HepG2 (cell line): ENCODE data around the gene FITM1. TPM values are rescaled to one million over a fixed set of nuclear protein-coding genes. Genes with fewer than 3 reads are reported as not detected.

ENCODE experiments used
- CREM ChIP-seq, 2 experiments: sonication (generic) in 1 of 2; formaldehyde crosslinking in 1 of 2; IDR thresholded peaks; 2 replicates each; pipeline versions ENCODE4 v1.4.0 to v1.6.1; 2016 to 2020; ENCODE audit warnings: antibody characterized with exemption in 1 of 2, mild to moderate bottlenecking in 1 of 2, missing genetic modification reagents in 1 of 2
- MAFG ChIP-seq: sonication (generic); formaldehyde crosslinking; IDR thresholded peaks from 2 replicates; pipeline ENCODE4 v1.5.1; 2020; ENCODE audit warnings: mild to moderate bottlenecking, missing genetic modification reagents
- MAX ChIP-seq: IDR thresholded peaks from 2 replicates; pipeline ENCODE4 v1.6.1; 2012; ENCODE audit warnings: inconsistent platforms
- NFE2L1 ChIP-seq: sonication (generic); formaldehyde crosslinking; IDR thresholded peaks from 2 replicates; pipeline ENCODE4 v1.4.0; 2020; ENCODE audit warnings: missing genetic modification reagents, mild to moderate bottlenecking, borderline replicate concordance
- SRSF1 ChIP-seq: fragments of 200-400 bp; formaldehyde crosslinking; optimal IDR thresholded peaks from 2 replicates; pipeline ENCODE3; 2017; ENCODE audit warnings: mild to moderate bottlenecking, low read depth, low read length, moderate library complexity
- TFDP2 ChIP-seq: sonication (generic); formaldehyde crosslinking; IDR thresholded peaks from 2 replicates; pipeline ENCODE4 v1.4.0; 2020; ENCODE audit warnings: missing genetic modification reagents
- ZBTB3 ChIP-seq: sonication (generic); formaldehyde crosslinking; IDR thresholded peaks from 2 replicates; pipeline ENCODE4 v1.4.0; 2020; ENCODE audit warnings: low read depth, mild to moderate bottlenecking, moderate library complexity, missing genetic modification reagents, borderline replicate concordance
- ZBTB44 ChIP-seq: sonication (generic); formaldehyde crosslinking; IDR thresholded peaks from 2 replicates; pipeline ENCODE4 v1.4.0; 2020; ENCODE audit warnings: missing genetic modification reagents
- ZNF274 ChIP-seq: sonication (generic); formaldehyde crosslinking; IDR thresholded peaks from 2 replicates; pipeline ENCODE4 v1.5.1; 2020; ENCODE audit warnings: mild to moderate bottlenecking, missing genetic modification reagents
- ZNF326 ChIP-seq: sonication (generic); formaldehyde crosslinking; IDR thresholded peaks from 2 replicates; pipeline ENCODE4 v1.4.0; 2020; ENCODE audit warnings: missing genetic modification reagents, borderline replicate concordance
- ZNF329 ChIP-seq: sonication (generic); formaldehyde crosslinking; IDR thresholded peaks from 2 replicates; pipeline ENCODE4 v1.9.0; 2021; ENCODE audit warnings: low read depth, mild to moderate bottlenecking, missing genetic modification reagents
- ZNF441 ChIP-seq: sonication (generic); formaldehyde crosslinking; IDR thresholded peaks from 2 replicates; pipeline ENCODE4 v1.7.0; 2021; ENCODE audit warnings: missing genetic modification reagents, borderline replicate concordance
- ZNF556 ChIP-seq: sonication (generic); formaldehyde crosslinking; IDR thresholded peaks from 2 replicates; pipeline ENCODE4 v1.4.0; 2020; ENCODE audit warnings: mild to moderate bottlenecking, missing genetic modification reagents, borderline replicate concordance
- ZNF784 ChIP-seq: sonication (generic); formaldehyde crosslinking; IDR thresholded peaks from 2 replicates; pipeline ENCODE4 v1.5.1; 2020; ENCODE audit warnings: missing genetic modification reagents, mild to moderate bottlenecking, borderline replicate concordance
- polyA plus RNA-seq, 8 experiments: library from polyadenylated mRNA; depleted of rRNA in 3 of 8; stranded (reverse) in 7 of 8; unstranded in 1 of 8; fragments of >200 nt; fragmentation: Illumina TruSeq in 4 of 8; extraction: Trizol in 4 of 8; gene quantifications; 2 replicates each; pipeline versions ENCODE4 v1.2.1 to v1.2.3, GENCODE V29; 2011 to 2016; ENCODE audit warnings: low read depth in 4 of 8, missing spikeins in 1 of 8, mixed read lengths in 1 of 8; ENCODE audit not compliant: insufficient read depth in 1 of 8
- total RNA-seq, 5 experiments: library from RNA; depleted of rRNA; stranded (reverse); fragments of >200 nt; fragmentation: Illumina TruSeq; extraction: Trizol; gene quantifications; 2 replicates each; pipeline ENCODE4 v1.2.3, GENCODE V29; 2016; ENCODE audit warnings: low read depth in 1 of 5
- TF ChIP-seq, protein P1 (sequence below): sonication (generic); formaldehyde crosslinking; IDR thresholded peaks from 2 replicates; pipeline ENCODE4 v1.5.0; 2020; ENCODE audit warnings: mild to moderate bottlenecking, missing genetic modification reagents
- TF ChIP-seq, protein P2 (sequence below): sonication (generic); formaldehyde crosslinking; IDR thresholded peaks from 2 replicates; pipeline ENCODE4 v1.5.0; 2020; ENCODE audit warnings: mild to moderate bottlenecking, missing genetic modification reagents, borderline replicate concordance

Gene FITM1
- total and polyA plus RNA-seq, 2 of the 13 experiments (the other 11 are each of a cell fraction or from before 2014, with no cell fraction given) = 2.7 to 5.8 TPM

DNA sequence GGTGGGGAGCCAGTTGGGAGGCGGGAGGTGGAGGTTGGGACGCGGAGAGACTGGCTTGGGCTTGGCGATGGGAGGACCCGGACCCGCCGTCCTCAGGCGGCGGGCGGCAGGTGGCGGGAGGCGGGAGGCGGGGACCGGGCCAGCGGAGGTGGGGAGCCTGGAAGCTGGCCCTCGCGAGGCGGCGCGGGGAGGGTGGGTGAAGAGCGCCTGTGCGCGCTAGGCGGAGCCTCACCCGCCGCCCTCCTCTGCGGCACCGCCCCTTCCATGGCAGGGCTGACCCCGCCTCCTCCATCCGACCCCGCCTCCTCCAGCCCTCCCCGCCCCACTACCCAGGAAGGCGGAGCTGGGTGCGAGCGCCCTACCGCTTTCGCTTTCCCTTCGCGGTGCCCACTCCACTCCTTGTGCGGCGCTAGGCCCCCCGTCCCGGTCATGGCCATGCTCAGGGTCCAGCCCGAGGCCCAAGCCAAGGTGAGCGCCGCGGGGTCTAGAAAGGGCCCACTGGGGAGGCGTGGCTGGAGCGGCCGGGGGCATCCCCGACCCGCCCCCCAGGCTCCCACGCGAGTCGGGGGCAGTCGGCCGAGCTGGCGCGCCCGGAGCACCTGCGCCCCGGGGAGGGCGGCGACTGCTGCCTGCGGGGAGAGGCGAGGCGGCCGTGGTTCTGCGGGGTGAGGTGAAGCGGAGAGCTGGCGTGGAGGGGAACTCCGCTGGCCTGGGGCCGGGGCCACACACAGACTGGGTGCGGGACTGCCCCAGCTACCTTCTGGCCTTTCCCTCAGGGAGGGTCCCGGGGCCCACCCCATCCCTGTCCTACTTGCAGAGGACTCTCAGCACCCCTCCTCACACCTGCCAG lies 5.6 kb downstream of the FITM1 start, which contains the start of gene PSME1 (continued):
- TF ChIP-seq ZNF326 (CRISPR knock-in tag) (no peak; the same call in 1 of the 2 replicates), ZBTB3 (peak; percentile 43; the same call in 1 of the 2 replicates), NFE2L1 (peak; percentile 79; the same call in 1 of the 2 replicates), ZNF274 (CRISPR knock-in tag) (peak; percentile 95), SRSF1 (peak; percentile 90), MAFG (CRISPR knock-in tag) (no peak), ZBTB44 (peak; percentile 72), ZNF556 (CRISPR knock-in tag) (no peak; the same call in 1 of the 2 replicates), MAX (no peak), CREM (IDR thresholded peaks at IDR 0.05) (no peak), CREM (CRISPR knock-in tag; IDR thresholded peaks at IDR 0.05) (no peak; the same call in 1 of the 2 replicates), ZNF329 (CRISPR knock-in tag) (no peak), ZNF441 (CRISPR knock-in tag) (no peak; the same call in 1 of the 2 replicates), ZNF784 (CRISPR knock-in tag) (no peak), TFDP2 (peak; percentile 90)
- TF ChIP-seq, protein P1, sequence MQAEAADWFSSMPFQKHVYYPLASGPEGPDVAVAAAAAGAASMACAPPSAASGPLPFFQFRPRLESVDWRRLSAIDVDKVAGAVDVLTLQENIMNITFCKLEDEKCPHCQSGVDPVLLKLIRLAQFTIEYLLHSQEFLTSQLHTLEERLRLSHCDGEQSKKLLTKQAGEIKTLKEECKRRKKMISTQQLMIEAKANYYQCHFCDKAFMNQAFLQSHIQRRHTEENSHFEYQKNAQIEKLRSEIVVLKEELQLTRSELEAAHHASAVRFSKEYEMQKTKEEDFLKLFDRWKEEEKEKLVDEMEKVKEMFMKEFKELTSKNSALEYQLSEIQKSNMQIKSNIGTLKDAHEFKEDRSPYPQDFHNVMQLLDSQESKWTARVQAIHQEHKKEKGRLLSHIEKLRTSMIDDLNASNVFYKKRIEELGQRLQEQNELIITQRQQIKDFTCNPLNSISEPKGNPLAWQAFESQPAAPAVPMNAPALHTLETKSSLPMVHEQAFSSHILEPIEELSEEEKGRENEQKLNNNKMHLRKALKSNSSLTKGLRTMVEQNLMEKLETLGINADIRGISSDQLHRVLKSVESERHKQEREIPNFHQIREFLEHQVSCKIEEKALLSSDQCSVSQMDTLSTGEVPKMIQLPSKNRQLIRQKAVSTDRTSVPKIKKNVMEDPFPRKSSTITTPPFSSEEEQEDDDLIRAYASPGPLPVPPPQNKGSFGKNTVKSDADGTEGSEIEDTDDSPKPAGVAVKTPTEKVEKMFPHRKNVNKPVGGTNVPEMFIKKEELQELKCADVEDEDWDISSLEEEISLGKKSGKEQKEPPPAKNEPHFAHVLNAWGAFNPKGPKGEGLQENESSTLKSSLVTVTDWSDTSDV (CRISPR knock-in tag) = no peak
- TF ChIP-seq, protein P2, sequence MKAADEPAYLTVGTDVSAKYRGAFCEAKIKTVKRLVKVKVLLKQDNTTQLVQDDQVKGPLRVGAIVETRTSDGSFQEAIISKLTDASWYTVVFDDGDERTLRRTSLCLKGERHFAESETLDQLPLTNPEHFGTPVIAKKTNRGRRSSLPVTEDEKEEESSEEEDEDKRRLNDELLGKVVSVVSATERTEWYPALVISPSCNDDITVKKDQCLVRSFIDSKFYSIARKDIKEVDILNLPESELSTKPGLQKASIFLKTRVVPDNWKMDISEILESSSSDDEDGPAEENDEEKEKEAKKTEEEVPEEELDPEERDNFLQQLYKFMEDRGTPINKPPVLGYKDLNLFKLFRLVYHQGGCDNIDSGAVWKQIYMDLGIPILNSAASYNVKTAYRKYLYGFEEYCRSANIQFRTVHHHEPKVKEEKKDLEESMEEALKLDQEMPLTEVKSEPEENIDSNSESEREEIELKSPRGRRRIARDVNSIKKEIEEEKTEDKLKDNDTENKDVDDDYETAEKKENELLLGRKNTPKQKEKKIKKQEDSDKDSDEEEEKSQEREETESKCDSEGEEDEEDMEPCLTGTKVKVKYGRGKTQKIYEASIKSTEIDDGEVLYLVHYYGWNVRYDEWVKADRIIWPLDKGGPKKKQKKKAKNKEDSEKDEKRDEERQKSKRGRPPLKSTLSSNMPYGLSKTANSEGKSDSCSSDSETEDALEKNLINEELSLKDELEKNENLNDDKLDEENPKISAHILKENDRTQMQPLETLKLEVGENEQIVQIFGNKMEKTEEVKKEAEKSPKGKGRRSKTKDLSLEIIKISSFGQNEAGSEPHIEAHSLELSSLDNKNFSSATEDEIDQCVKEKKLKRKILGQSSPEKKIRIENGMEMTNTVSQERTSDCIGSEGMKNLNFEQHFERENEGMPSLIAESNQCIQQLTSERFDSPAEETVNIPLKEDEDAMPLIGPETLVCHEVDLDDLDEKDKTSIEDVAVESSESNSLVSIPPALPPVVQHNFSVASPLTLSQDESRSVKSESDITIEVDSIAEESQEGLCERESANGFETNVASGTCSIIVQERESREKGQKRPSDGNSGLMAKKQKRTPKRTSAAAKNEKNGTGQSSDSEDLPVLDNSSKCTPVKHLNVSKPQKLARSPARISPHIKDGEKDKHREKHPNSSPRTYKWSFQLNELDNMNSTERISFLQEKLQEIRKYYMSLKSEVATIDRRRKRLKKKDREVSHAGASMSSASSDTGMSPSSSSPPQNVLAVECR (CRISPR knock-in tag) = no peak
